ENCODE measurements around the gene COA8. TPM values are rescaled to one million over a fixed set of nuclear protein-coding genes. Genes with fewer than 3 reads are reported as not detected.

Gene COA8
- total and polyA plus RNA-seq, 10 of the 15 experiments (the other 5 are each of a cell fraction or from before 2014, with no cell fraction given) = 6.1 to 69.5 (median 25.8) TPM

GRCh38 chr14:103625356-103626095 is 62.8 kb downstream of the COA8 start:
- 8% methylated on average over 11 of the region's 11 CpGs for WGBS (ENCODE audit: insufficient coverage, insufficient replicate concordance, low lambda C conversion rate, missing lambda C conversion rate)
- H2AFZ ChIP-seq (ENCODE audit: control insufficient read depth, low read depth, low read length) = peak overlapping the region; percentile 88
- intact Hi-C loops (cut with micrococcal nuclease; ENCODE audit: unreplicated experiment) (no loop called here), in situ Hi-C loops (cut with MboI) (no loop called here)
- DNase-seq (ENCODE audit: low read depth, low spot score) (no peak), ATAC-seq (peak; percentile 11), FAIRE-seq (no peak)
- H4K20me1 ChIP-seq (ENCODE audit: control insufficient read depth, insufficient read depth) = peaks cover under 1% of the 10 kb centered on the region; the same call in 1 of the 2 replicates
- H3K79me2 ChIP-seq (ENCODE audit: control insufficient read depth, insufficient read depth, low read length) = peaks cover 19% of the 10 kb centered on the region
- H3K9ac ChIP-seq (ENCODE audit: control insufficient read depth, insufficient read depth, low read length) = peak overlapping the region; percentile 15; the same call in 1 of the 2 replicates
- ChIA-PET POLR2A (interaction anchor here (0.6 to 1.4 kb wide), 5 partner anchors 10 to 1800 kb away, joined by 3 read pairs; partner anchors contain the start of gene ZFYVE21), RAD21 (ENCODE audit: unreplicated experiment) (interaction anchor here (0.8 kb wide), 1 partner anchor 10 kb away, joined by 3 read pairs; no protein-coding TSS in a partner anchor), CTCF (interaction anchor here (0.6 to 1.2 kb wide), 4 partner anchors 32 to 293 kb away, joined by 3 to 4 read pairs (median 3); no protein-coding TSS in a partner anchor), SMC1A (ENCODE audit: uncharacterized antibody, unreplicated experiment) (interaction anchor here (1.0 to 1.6 kb wide), 3 partner anchors 10 to 64 kb away, joined by 3 read pairs; no protein-coding TSS in a partner anchor)
- H3K9me3 ChIP-seq (replicated peaks; ENCODE audit: control insufficient read depth, insufficient read depth, low read length) = no peaks in the 10 kb centered on the region
- H3K4me1 ChIP-seq (ENCODE audit: control insufficient read depth, insufficient read depth, low read length) = peaks cover 38% of the 10 kb centered on the region
- H3K27ac ChIP-seq (ENCODE audit: control insufficient read depth, insufficient read depth) = no peak overlapping the region
- BruUV-seq (replicated peaks) = no TSS peak
- peak overlapping the region; percentile 61 for H3K4me2 ChIP-seq (ENCODE audit: control insufficient read depth, insufficient read depth)
- H3K4me3 ChIP-seq = peak overlapping the region; percentile 33; the same call in 1 of the 2 replicates
- H3K36me3 ChIP-seq (ENCODE audit: control insufficient read depth in 2 of 2, insufficient read depth in 2 of 2, low read length in 1 of 2) = no peaks in the 10 kb centered on the region
- H3K27me3 ChIP-seq (replicated peaks in 1 of 2; ENCODE audit: control insufficient read depth in 2 of 2, insufficient read depth in 2 of 2, low read length in 1 of 2) = no peaks in the 10 kb centered on the region
- TF ChIP-seq ZNF217 (IDR thresholded peaks at IDR 0.05) = no peak
- no peak for TF ChIP-seq SMARCA5 (IDR thresholded peaks at IDR 0.05)
- TF ChIP-seq BRCA1 (IDR thresholded peaks at IDR 0.05; ENCODE audit: low read depth, low read length) = no peak
- no peak for TF ChIP-seq SREBF1 (IDR thresholded peaks at IDR 0.05; ENCODE audit: low read length)
- TF ChIP-seq CUX1 (IDR thresholded peaks at IDR 0.05; ENCODE audit: insufficient replicate concordance, low read depth, low read length) = no peak
- no peak for TF ChIP-seq TAF1 (IDR thresholded peaks at IDR 0.05; ENCODE audit: borderline replicate concordance, low read depth, low read length)
- 0 out of 2 replicates have a peak, but pooled peaks have one; percentile 26 for TF ChIP-seq IRF4 (IDR thresholded peaks at IDR 0.05; ENCODE audit: low read depth, low read length)
- no peak for TF ChIP-seq HSF1 (IDR thresholded peaks at IDR 0.05; ENCODE audit: low read depth, low read length)
- TF ChIP-seq BCL11A (IDR thresholded peaks at IDR 0.05; ENCODE audit: low read depth, low read length) = no peak
- no peak for TF ChIP-seq ZBTB4 (CRISPR knock-in tag; IDR thresholded peaks at IDR 0.05)
